Neural cell (in vitro differentiated cells): ENCODE measurements around the gene MAML3. TPM values are rescaled to one million over a fixed set of nuclear protein-coding genes. Genes with fewer than 3 reads are reported as not detected.

ENCODE experiments used
- H2AFZ ChIP-seq: fragments of 200-600, 300-800 bp; sonication (generic), shearing (Covaris generic); 2 replicates; pipeline ENCODE4 v1.6.0; 2014; ENCODE audit warnings: low read depth, mild to moderate bottlenecking, antibody characterized with exemption, low read length, moderate library complexity
- H3F3A ChIP-seq: fragments of 200-600 bp; shearing (Covaris generic); 2 replicates; pipeline ENCODE4 v1.6.1; 2016; ENCODE audit warnings: mild to moderate bottlenecking, moderate library complexity, mixed read lengths, antibody characterized with exemption, low read length; ENCODE audit not compliant: insufficient read depth, poor library complexity, severe bottlenecking
- H3K27ac ChIP-seq: fragments of 200-600, 300-800 bp; sonication (generic), shearing (Covaris generic); 2 replicates; pipeline ENCODE4 v1.5.1; 2014; ENCODE audit warnings: mild to moderate bottlenecking, low read length, moderate library complexity
- H3K27me3 ChIP-seq: fragments of 300-800, 200-600 bp; sonication (generic), shearing (Covaris generic); 2 replicates; pipeline ENCODE4 v1.6.0; 2014; ENCODE audit warnings: mild to moderate bottlenecking, low read depth, low read length, moderate library complexity; ENCODE audit not compliant: insufficient read depth
- H3K36me3 ChIP-seq: fragments of 300-800, 200-600 bp; sonication (generic), shearing (Covaris generic); 2 replicates; pipeline ENCODE4 v1.5.1; 2014; ENCODE audit warnings: mild to moderate bottlenecking, antibody characterized with exemption, low read length, moderate library complexity; ENCODE audit not compliant: insufficient read depth
- H3K4me2 ChIP-seq: fragments of 300-800, 200-600 bp; sonication (generic), shearing (Covaris generic); 2 replicates; pipeline ENCODE4 v1.6.0; 2014; ENCODE audit warnings: mild to moderate bottlenecking, low read length
- H3K4me3 ChIP-seq: fragments of 300-800, 200-600 bp; sonication (generic), shearing (Covaris generic); 2 replicates; pipeline ENCODE4 v1.5.1; 2014; ENCODE audit warnings: mild to moderate bottlenecking, low read length, moderate library complexity
- H3K79me2 ChIP-seq: fragments of 200-600 bp; shearing (Covaris generic); replicated peaks from 2 replicates; pipeline ENCODE4 v1.6.0; 2014; ENCODE audit warnings: mild to moderate bottlenecking, low read length, moderate library complexity; ENCODE audit not compliant: insufficient read depth
- H3K9ac ChIP-seq: fragments of 300-800, 200-600 bp; sonication (generic), shearing (Covaris generic); 2 replicates; pipeline ENCODE4 v1.6.1; 2016; ENCODE audit warnings: mild to moderate bottlenecking, low read length, mixed read lengths
- H3K9me2 ChIP-seq: fragments of 200-600 bp; shearing (Covaris generic); 2 replicates; pipeline ENCODE4 v1.6.1; 2016; ENCODE audit warnings: mild to moderate bottlenecking, low read length, mixed read lengths; ENCODE audit not compliant: insufficient read depth
- H3K9me3 ChIP-seq: fragments of 200-600, 300-800 bp; sonication (generic), shearing (Covaris generic); 2 replicates; pipeline ENCODE4 v1.6.1; 2016; ENCODE audit warnings: mild to moderate bottlenecking, mixed run types, low read length, moderate library complexity, mixed read lengths
- H4K20me1 ChIP-seq: fragments of 200-600 bp; shearing (Covaris generic); 2 replicates; pipeline ENCODE4 v1.6.1; 2016; ENCODE audit warnings: mild to moderate bottlenecking, mixed run types; ENCODE audit not compliant: insufficient read depth
- EP300 ChIP-seq: fragments of 450-650 bp; conservative IDR thresholded peaks from 2 replicates; pipeline ENCODE4 v1.6.1; 2014; ENCODE audit warnings: antibody characterized with exemption, mild to moderate bottlenecking, moderate library complexity; ENCODE audit not compliant: poor library complexity, severe bottlenecking
- EZH2 ChIP-seq: fragments of 200-600, 300-800 bp; shearing (Covaris generic), sonication (generic); IDR thresholded peaks from 2 replicates; pipeline ENCODE4 v1.6.1; 2014; ENCODE audit warnings: antibody characterized with exemption, low read length, borderline replicate concordance, mild to moderate bottlenecking; ENCODE audit not compliant: insufficient read depth, poor library complexity, severe bottlenecking
- MXI1 ChIP-seq: fragments of 450-650 bp; conservative IDR thresholded peaks from 2 replicates; pipeline ENCODE4 v1.6.1; 2014; ENCODE audit warnings: antibody characterized with exemption, mild to moderate bottlenecking; ENCODE audit not compliant: poor library complexity, severe bottlenecking
- POLR2AphosphoS5 ChIP-seq: IDR thresholded peaks from 2 replicates; pipeline ENCODE4 v1.6.1; 2012
- RAD21 ChIP-seq: fragments of 450-650 bp; conservative IDR thresholded peaks from 2 replicates; pipeline ENCODE4 v1.6.1; 2014; ENCODE audit warnings: antibody characterized with exemption, mild to moderate bottlenecking, moderate library complexity
- REST ChIP-seq: IDR thresholded peaks from 2 replicates; pipeline ENCODE4 v1.6.1; 2012; ENCODE audit warnings: borderline replicate concordance
- SMC3 ChIP-seq: fragments of 450-650 bp; conservative IDR thresholded peaks from 2 replicates; pipeline ENCODE4 v1.6.1; 2014; ENCODE audit warnings: antibody characterized with exemption, mild to moderate bottlenecking, moderate library complexity; ENCODE audit not compliant: poor library complexity
- TAF1 ChIP-seq: IDR thresholded peaks from 2 replicates; pipeline ENCODE4 v1.6.1; 2012; ENCODE audit warnings: low read depth
- polyA plus RNA-seq: library from polyadenylated mRNA; depleted of rRNA; stranded (reverse); fragments of >200 nt; gene quantifications from 2 replicates; pipeline ENCODE4 v1.2.3, GENCODE V29; 2014
- TF ChIP-seq, protein P1 (sequence below): fragments of 450-650 bp; IDR thresholded peaks from 2 replicates; pipeline ENCODE4 v1.5.1; 2014; ENCODE audit warnings: antibody characterized with exemption, mild to moderate bottlenecking, moderate library complexity; ENCODE audit not compliant: poor library complexity, severe bottlenecking

MAML3 gene
- polyA plus RNA-seq, 1 donor from 2014 or later: 10.2 TPM

GRCh38 chr4:139942241-139942640 is 211.7 kb downstream of the MAML3 start:
- H3K9me3 ChIP-seq: no peaks in the 10 kb centered on the region
- H3K36me3 ChIP-seq: no peaks in the 10 kb centered on the region
- no peaks in the 10 kb centered on the region for H4K20me1 ChIP-seq
- H3K4me3 ChIP-seq: peak overlapping the region; percentile 1
- peak overlapping the region; percentile 1 for H3K9ac ChIP-seq
- H3K27me3 ChIP-seq: no peaks in the 10 kb centered on the region
- H2AFZ ChIP-seq: no peak overlapping the region
- H3K27ac ChIP-seq: peak overlapping the region; percentile 40
- no peak overlapping the region for H3K4me2 ChIP-seq
- no peaks in the 10 kb centered on the region for H3K79me2 ChIP-seq
- no peaks in the 10 kb centered on the region for H3F3A ChIP-seq
- H3K9me2 ChIP-seq: no peaks in the 10 kb centered on the region
- TF ChIP-seq, protein P1, sequence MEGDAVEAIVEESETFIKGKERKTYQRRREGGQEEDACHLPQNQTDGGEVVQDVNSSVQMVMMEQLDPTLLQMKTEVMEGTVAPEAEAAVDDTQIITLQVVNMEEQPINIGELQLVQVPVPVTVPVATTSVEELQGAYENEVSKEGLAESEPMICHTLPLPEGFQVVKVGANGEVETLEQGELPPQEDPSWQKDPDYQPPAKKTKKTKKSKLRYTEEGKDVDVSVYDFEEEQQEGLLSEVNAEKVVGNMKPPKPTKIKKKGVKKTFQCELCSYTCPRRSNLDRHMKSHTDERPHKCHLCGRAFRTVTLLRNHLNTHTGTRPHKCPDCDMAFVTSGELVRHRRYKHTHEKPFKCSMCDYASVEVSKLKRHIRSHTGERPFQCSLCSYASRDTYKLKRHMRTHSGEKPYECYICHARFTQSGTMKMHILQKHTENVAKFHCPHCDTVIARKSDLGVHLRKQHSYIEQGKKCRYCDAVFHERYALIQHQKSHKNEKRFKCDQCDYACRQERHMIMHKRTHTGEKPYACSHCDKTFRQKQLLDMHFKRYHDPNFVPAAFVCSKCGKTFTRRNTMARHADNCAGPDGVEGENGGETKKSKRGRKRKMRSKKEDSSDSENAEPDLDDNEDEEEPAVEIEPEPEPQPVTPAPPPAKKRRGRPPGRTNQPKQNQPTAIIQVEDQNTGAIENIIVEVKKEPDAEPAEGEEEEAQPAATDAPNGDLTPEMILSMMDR: no peak
- TF ChIP-seq MXI1 (no peak), TAF1 (no peak), EP300 (no peak), EZH2 (no peak), RAD21 (no peak), REST (no peak), POLR2AphosphoS5 (no peak), SMC3 (no peak)

DNA sequence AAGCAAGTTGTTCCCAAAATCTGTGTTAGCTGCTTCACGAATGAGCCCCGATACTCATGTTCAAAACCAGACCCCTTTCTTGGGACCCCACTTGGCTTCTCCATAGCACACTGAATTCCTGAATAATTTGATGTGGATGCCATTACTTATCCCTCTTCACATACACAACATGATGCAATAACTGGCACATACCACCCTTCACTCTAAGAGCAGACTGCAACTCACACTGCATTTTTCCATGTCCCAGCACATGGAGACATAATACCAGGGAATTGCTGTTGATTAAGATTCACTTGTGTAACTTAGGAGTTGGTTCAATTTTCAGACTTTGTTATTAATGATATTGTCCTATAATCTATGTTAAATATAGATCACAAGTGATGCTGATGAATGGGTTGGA is 213.4 kb downstream of the MAML3 start:
- Histone ChIP-seq H4K20me1 (no peaks in the 10 kb centered on the region), H3K9ac (no peak overlapping the region), H3K4me3 (no peak overlapping the region), H3K27me3 (no peaks in the 10 kb centered on the region), H3F3A (no peaks in the 10 kb centered on the region), H3K27ac (no peak overlapping the region), H3K79me2 (no peaks in the 10 kb centered on the region), H3K9me2 (no peaks in the 10 kb centered on the region), H3K4me2 (no peak overlapping the region), H3K36me3 (no peaks in the 10 kb centered on the region), H2AFZ (no peak overlapping the region), H3K9me3 (no peaks in the 10 kb centered on the region)
- TF ChIP-seq, protein P1: no peak
- no peak for TF ChIP-seq EP300
- no peak for TF ChIP-seq RAD21
- TF ChIP-seq MXI1: no peak
- no peak for TF ChIP-seq POLR2AphosphoS5
- TF ChIP-seq SMC3: no peak
- TF ChIP-seq TAF1: no peak
- TF ChIP-seq REST: no peak
- TF ChIP-seq EZH2: no peak
